Measurements from ENCODE around the gene HDDC2. TPM values are rescaled to one million over a fixed set of nuclear protein-coding genes. Genes with fewer than 3 reads are reported as not detected.

HDDC2 gene
- total RNA-seq, 1 experiment from 2014 or later = 141 TPM

DNA sequence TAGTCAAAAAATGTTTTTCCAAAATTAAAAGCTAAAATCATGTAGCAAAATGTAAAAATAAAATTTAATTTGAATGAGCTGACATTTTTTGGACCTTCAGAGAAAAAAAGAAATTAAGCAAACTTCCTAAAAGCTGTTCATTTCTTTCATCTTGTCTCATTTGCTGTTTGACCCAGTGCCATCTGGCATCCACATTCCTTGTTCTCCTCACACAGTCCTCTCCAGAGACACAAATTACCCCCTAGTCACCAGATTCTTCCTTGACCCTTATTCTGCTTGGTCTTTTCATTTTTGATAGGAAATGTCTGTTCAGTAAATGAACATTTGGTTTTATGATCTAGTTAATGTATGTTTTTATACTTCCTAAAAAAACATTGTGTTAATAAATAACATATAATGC is 55.2 kb downstream of the HDDC2 start:
- POLR2A ChIA-PET = interaction anchor here (0.6 to 2.4 kb wide), 9 partner anchors 8 to 92 kb away, joined by 3 to 17 read pairs (median 4); partner anchors contain the start of gene TPD52L1

GRCh38 chr6:125245523-125246264 is 56.1 kb downstream of the HDDC2 start:
- peak overlapping the region; percentile 57 for H3K27ac Mint-ChIP-seq (ENCODE audit: low read depth, unreplicated experiment)

More for the DNA sequence above, 55.2 kb downstream of the HDDC2 start:
- CTCF ChIA-PET = interaction anchor here (0.8 to 1.9 kb wide), 5 partner anchors 9 to 93 kb away, joined by 3 to 7 read pairs (median 3); partner anchors contain the start of gene TPD52L1
- no peak for DNase-seq (ENCODE audit: unreplicated experiment)
- intact Hi-C loops (cut with micrococcal nuclease) = no loop called here
- H3K4me1 Mint-ChIP-seq (ENCODE audit: insufficient read depth, unreplicated experiment) = peaks cover 19% of the 10 kb centered on the region
- no peak overlapping the region for H3K4me3 Mint-ChIP-seq (ENCODE audit: unreplicated experiment)
- peaks cover 12% of the 10 kb centered on the region for H3K36me3 Mint-ChIP-seq (ENCODE audit: insufficient read depth, unreplicated experiment)
- H3K9me3 Mint-ChIP-seq (ENCODE audit: unreplicated experiment) = peaks cover 5% of the 10 kb centered on the region
- H3K27me3 Mint-ChIP-seq (ENCODE audit: insufficient read depth, unreplicated experiment) = no peaks in the 10 kb centered on the region
- no peak for TF ChIP-seq CTCF (IDR thresholded peaks at IDR 0.05; ENCODE audit: unreplicated experiment)
- H3K27ac Mint-ChIP-seq (ENCODE audit: low read depth, unreplicated experiment) = no peak overlapping the region
- no TSS peak for BruUV-seq (replicated peaks)

DNA sequence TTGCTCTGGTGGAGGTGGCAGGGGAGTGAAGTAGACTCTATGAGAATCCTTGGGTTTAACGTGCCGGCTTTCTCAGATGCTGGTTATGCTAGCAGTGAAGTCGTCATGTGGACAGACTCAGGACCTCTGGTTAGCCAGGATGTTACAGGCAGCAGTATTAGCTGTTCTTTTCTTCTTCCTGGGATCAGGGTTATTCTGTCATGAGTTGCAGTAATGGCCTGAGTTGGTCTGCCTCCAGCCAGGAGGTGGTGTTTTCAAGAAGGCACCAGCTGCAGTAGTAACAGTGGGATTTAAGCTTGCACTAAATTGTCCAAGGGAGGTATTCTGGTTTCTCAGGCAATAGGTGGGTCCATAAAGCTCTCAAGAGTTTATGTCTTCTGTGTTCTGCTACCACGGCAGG is 56.7 kb downstream of the HDDC2 start:
- Mint-ChIP-seq H3K9me3 (ENCODE audit: unreplicated experiment) (peaks cover 17% of the 10 kb centered on the region), H3K4me3 (ENCODE audit: unreplicated experiment) (no peak overlapping the region)
- BruUV-seq (replicated peaks) = no TSS peak

More at GRCh38 chr6:125245523-125246264, 56.1 kb downstream of the HDDC2 start:
- ChIA-PET CTCF (interaction anchor here (0.7 to 1.9 kb wide), 7 partner anchors 10 to 98 kb away, joined by 3 to 7 read pairs (median 4); partner anchors contain the start of gene TPD52L1), POLR2A (interaction anchor here (1.1 to 2.4 kb wide), 13 partner anchors 9 to 92 kb away, joined by 3 to 17 read pairs (median 4); partner anchors contain the start of gene TPD52L1)
- TF ChIP-seq CTCF (IDR thresholded peaks at IDR 0.05; ENCODE audit: unreplicated experiment) = no peak
- intact Hi-C loops (cut with micrococcal nuclease) = no loop called here
- Mint-ChIP-seq H3K4me1 (ENCODE audit: insufficient read depth, unreplicated experiment) (peaks cover 19% of the 10 kb centered on the region), H3K36me3 (ENCODE audit: insufficient read depth, unreplicated experiment) (peaks cover 12% of the 10 kb centered on the region), H3K4me3 (ENCODE audit: unreplicated experiment) (no peak overlapping the region), H3K9me3 (ENCODE audit: unreplicated experiment) (peaks cover 14% of the 10 kb centered on the region), H3K27me3 (ENCODE audit: insufficient read depth, unreplicated experiment) (no peaks in the 10 kb centered on the region)
- BruUV-seq (replicated peaks) = no TSS peak
- peak; percentile 74 for DNase-seq (ENCODE audit: unreplicated experiment)

More for the DNA sequence above, 56.7 kb downstream of the HDDC2 start:
- DNase-seq (ENCODE audit: unreplicated experiment) = no peak
- Mint-ChIP-seq H3K27ac (ENCODE audit: low read depth, unreplicated experiment) (no peak overlapping the region), H3K36me3 (ENCODE audit: insufficient read depth, unreplicated experiment) (peaks cover 8% of the 10 kb centered on the region), H3K4me1 (ENCODE audit: insufficient read depth, unreplicated experiment) (peaks cover 19% of the 10 kb centered on the region), H3K27me3 (ENCODE audit: insufficient read depth, unreplicated experiment) (no peaks in the 10 kb centered on the region)
- no peak for TF ChIP-seq CTCF (IDR thresholded peaks at IDR 0.05; ENCODE audit: unreplicated experiment)
- CTCF ChIA-PET = interaction anchor here (1.0 to 1.9 kb wide), 4 partner anchors 9 to 74 kb away, joined by 3 to 7 read pairs (median 5); no protein-coding TSS in a partner anchor
- intact Hi-C loops (cut with micrococcal nuclease) = no loop called here
- POLR2A ChIA-PET = interaction anchor here (1.1 to 2.4 kb wide), 10 partner anchors 9 to 54 kb away, joined by 3 to 17 read pairs (median 4); no protein-coding TSS in a partner anchor
